ENCODE data around the gene FCAMR. TPM values are rescaled to one million over a fixed set of nuclear protein-coding genes. Genes with fewer than 3 reads are reported as not detected.

Gene FCAMR
- total and polyA plus RNA-seq, 2 of the 4 experiments (the other 2 are of a cell fraction), result not detected

GRCh38 chr1:206929524-206929923 lies 40.7 kb downstream of the FCAMR start:
- Histone ChIP-seq H2BK5ac (ENCODE audit: low read depth, low read length, poor library complexity, severe bottlenecking) (no peak overlapping the region), H3K9ac (ENCODE audit: low read depth, low read length) (no peak overlapping the region), H3K4me3 (ENCODE audit: insufficient read depth, low read depth, low read length) (no peak overlapping the region), H3K56ac (ENCODE audit: extremely low read depth, insufficient read depth, low read length) (no peak overlapping the region), H4K8ac (ENCODE audit: low read depth in 2 of 2, low read length in 2 of 2) (no peak overlapping the region), H3K4ac (ENCODE audit: low read depth, low read length) (no peak overlapping the region), H3K27ac (ENCODE audit: insufficient read depth, low read length) (no peak overlapping the region), H3K4me1 (ENCODE audit: control insufficient read depth, insufficient read depth, low read length) (no peaks in the 10 kb centered on the region; the same call in 1 of the 2 replicates), H2AK9ac (replicated peaks; ENCODE audit: low read depth, low read length, poor library complexity) (no peak overlapping the region), H2BK20ac (ENCODE audit: low read depth, low read length) (no peak overlapping the region), H3K4me2 (ENCODE audit: low read depth, low read length) (no peak overlapping the region), H2BK120ac (ENCODE audit: low read depth, low read length) (no peak overlapping the region), H3K9me3 (ENCODE audit: control insufficient read depth, insufficient read depth, low read length) (no peaks in the 10 kb centered on the region), H3K36me3 (ENCODE audit: control insufficient read depth, insufficient read depth, low read length) (no peaks in the 10 kb centered on the region), H3K79me1 (ENCODE audit: low read depth in 1 of 2, low read length in 2 of 2) (no peaks in the 10 kb centered on the region), H3K27me3 (ENCODE audit: control insufficient read depth, insufficient read depth, low read length) (peaks cover 2% of the 10 kb centered on the region; the same call in 1 of the 2 replicates), H3K9me1 (ENCODE audit: insufficient read depth, low read length) (peaks cover 2% of the 10 kb centered on the region), H2AFZ (replicated peaks; ENCODE audit: low read length, poor library complexity) (no peak overlapping the region), H3K23ac (ENCODE audit: low read depth, low read length) (no peak overlapping the region), H4K20me1 (ENCODE audit: insufficient read depth, low read length) (no peaks in the 10 kb centered on the region), H2AK5ac (ENCODE audit: low read depth, low read length) (no peak overlapping the region), H3K18ac (ENCODE audit: low read depth, low read length) (no peak overlapping the region), H3K14ac (replicated peaks; ENCODE audit: low read depth, low read length) (no peak overlapping the region), H2BK15ac (ENCODE audit: low read depth, low read length) (no peak overlapping the region), H4K91ac (ENCODE audit: insufficient read depth, low read depth, low read length) (no peak overlapping the region), H4K5ac (ENCODE audit: low read depth, low read length) (no peak overlapping the region)
- BruUV-seq (replicated peaks), result no TSS peak
- WGBS, 2 experiments (ENCODE audit: extremely low coverage in 2 of 2, insufficient read length in 1 of 2), result no CpG with 5 or more reads among the region's 6 CpGs
- intact Hi-C loops (cut with micrococcal nuclease) (no loop called here), dilution Hi-C loops (cut with HindIII; ENCODE audit: low sequenced_read_pairs, unreplicated experiment) (no loop called here), in situ Hi-C loops (cut with MboI; ENCODE audit: low sequenced_read_pairs) (no loop called here)
- ATAC-seq (ENCODE audit: low read depth), result no peak
- ChIA-PET CTCF (no interaction called here), POLR2A (ENCODE audit: unreplicated experiment) (no interaction called here)
- TF ChIP-seq POLR2A (IDR thresholded peaks at IDR 0.05; ENCODE audit: low read depth, low read length) (no peak), RCOR1 (IDR thresholded peaks at IDR 0.05; ENCODE audit: insufficient replicate concordance, low read length) (no peak), NFE2L2 (IDR thresholded peaks at IDR 0.05; ENCODE audit: low read depth, low read length) (no peak)
- TF ChIP-seq, protein P1, sequence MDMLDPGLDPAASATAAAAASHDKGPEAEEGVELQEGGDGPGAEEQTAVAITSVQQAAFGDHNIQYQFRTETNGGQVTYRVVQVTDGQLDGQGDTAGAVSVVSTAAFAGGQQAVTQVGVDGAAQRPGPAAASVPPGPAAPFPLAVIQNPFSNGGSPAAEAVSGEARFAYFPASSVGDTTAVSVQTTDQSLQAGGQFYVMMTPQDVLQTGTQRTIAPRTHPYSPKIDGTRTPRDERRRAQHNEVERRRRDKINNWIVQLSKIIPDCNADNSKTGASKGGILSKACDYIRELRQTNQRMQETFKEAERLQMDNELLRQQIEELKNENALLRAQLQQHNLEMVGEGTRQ (IDR thresholded peaks at IDR 0.05; ENCODE audit: low read depth, low read length), result no peak
- TF ChIP-seq, protein P2, sequence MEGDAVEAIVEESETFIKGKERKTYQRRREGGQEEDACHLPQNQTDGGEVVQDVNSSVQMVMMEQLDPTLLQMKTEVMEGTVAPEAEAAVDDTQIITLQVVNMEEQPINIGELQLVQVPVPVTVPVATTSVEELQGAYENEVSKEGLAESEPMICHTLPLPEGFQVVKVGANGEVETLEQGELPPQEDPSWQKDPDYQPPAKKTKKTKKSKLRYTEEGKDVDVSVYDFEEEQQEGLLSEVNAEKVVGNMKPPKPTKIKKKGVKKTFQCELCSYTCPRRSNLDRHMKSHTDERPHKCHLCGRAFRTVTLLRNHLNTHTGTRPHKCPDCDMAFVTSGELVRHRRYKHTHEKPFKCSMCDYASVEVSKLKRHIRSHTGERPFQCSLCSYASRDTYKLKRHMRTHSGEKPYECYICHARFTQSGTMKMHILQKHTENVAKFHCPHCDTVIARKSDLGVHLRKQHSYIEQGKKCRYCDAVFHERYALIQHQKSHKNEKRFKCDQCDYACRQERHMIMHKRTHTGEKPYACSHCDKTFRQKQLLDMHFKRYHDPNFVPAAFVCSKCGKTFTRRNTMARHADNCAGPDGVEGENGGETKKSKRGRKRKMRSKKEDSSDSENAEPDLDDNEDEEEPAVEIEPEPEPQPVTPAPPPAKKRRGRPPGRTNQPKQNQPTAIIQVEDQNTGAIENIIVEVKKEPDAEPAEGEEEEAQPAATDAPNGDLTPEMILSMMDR (conservative IDR thresholded peaks at IDR 0.05; ENCODE audit: low read depth, low read length), result no peak
- DNase-seq, result no peak

Data from IMR-90 (cell line).